Common myeloid progenitor, CD34-positive (primary cell): Measurements from ENCODE around the gene PLK5.

Experiments used
- CTCF ChIA-PET: fragments of 350-600 bp; sonication (Branson Sonifier 250); formaldehyde crosslinking; loops from one replicate; lab custom pipeline; 2021; ENCODE audit warnings: antibody characterized with exemption; lab: Charles Lee
- POLR2A ChIA-PET: fragments of 350-600 bp; sonication (Branson Sonifier 250); formaldehyde crosslinking; loops from one replicate; lab custom pipeline; 2021; ENCODE audit warnings: antibody characterized with exemption; lab: Charles Lee
- DNase-seq, 3 donors: peaks; one replicate each; pipeline versions ENCODE4 v3.0.0 to v3.0.0-alpha.2; 2013
- H3K27ac ChIP-seq, 2 experiments: 1 replicate in 1 of 2; 2 replicates in 1 of 2; pipeline ENCODE4 v1.7.0; 2013; ENCODE audit warnings: inconsistent platforms in 2 of 2, low read length in 2 of 2, mild to moderate bottlenecking in 2 of 2, low read depth in 1 of 2, moderate library complexity in 1 of 2; ENCODE audit not compliant: severe bottlenecking in 2 of 2, insufficient read depth in 1 of 2, poor library complexity in 1 of 2
- H3K27me3 ChIP-seq, 5 experiments: replicated peaks in 2 of 5; 1 replicate in 3 of 5; 2 replicates in 2 of 5; pipeline versions ENCODE4 v1.6.1 to v1.7.0; 2013; ENCODE audit warnings: low read length in 4 of 5, mild to moderate bottlenecking in 2 of 5, moderate library complexity in 2 of 5, inconsistent platforms in 1 of 5; ENCODE audit not compliant: insufficient read depth in 5 of 5, control insufficient read depth in 4 of 5
- H3K36me3 ChIP-seq, 4 experiments: 1 replicate in 2 of 4; 2 replicates in 2 of 4; pipeline versions ENCODE4 v1.6.1 to v1.7.0; 2013; ENCODE audit warnings: low read length in 3 of 4, control low read depth in 1 of 4, mild to moderate bottlenecking in 1 of 4; ENCODE audit not compliant: control insufficient read depth in 4 of 4, insufficient read depth in 4 of 4
- H3K4me1 ChIP-seq, 4 experiments: 1 replicate in 3 of 4; 2 replicates in 1 of 4; pipeline versions ENCODE4 v1.6.1 to v1.7.1; 2013; ENCODE audit warnings: low read length in 3 of 4, mild to moderate bottlenecking in 3 of 4, control low read depth in 1 of 4, inconsistent platforms in 1 of 4, moderate library complexity in 1 of 4; ENCODE audit not compliant: control insufficient read depth in 4 of 4, insufficient read depth in 4 of 4; ENCODE audit errors: control extremely low read depth in 1 of 4
- H3K4me3 ChIP-seq, 7 experiments: 1 replicate in 4 of 7; 2 replicates in 3 of 7; pipeline versions ENCODE4 v1.5.1 to v1.7.0; 2013; ENCODE audit warnings: mild to moderate bottlenecking in 7 of 7, low read length in 6 of 7, moderate library complexity in 6 of 7, inconsistent platforms in 2 of 7, low read depth in 2 of 7, control low read depth in 1 of 7; ENCODE audit not compliant: insufficient read depth in 4 of 7, control insufficient read depth in 1 of 7; ENCODE audit errors: extremely low read depth in 1 of 7
- H3K9me3 ChIP-seq, 5 experiments: 1 replicate in 4 of 5; 2 replicates in 1 of 5; pipeline versions ENCODE4 v1.6.1 to v1.7.1; 2013; ENCODE audit warnings: low read length in 4 of 5, mild to moderate bottlenecking in 2 of 5, inconsistent platforms in 1 of 5, low read depth in 1 of 5, moderate library complexity in 1 of 5; ENCODE audit not compliant: control insufficient read depth in 4 of 5, insufficient read depth in 2 of 5; ENCODE audit errors: control extremely low read depth in 1 of 5
- WGBS: methylation state at CpG from one replicate; pipeline ENCODE4 v1.1.5; 2013; ENCODE audit not compliant: insufficient coverage; 5-methylcytosine and 5-hydroxymethylcytosine counted together

Gene PLK5

GRCh38 chr19:1505991-1506881 is 17.6 kb upstream of the PLK5 start:
- CTCF ChIA-PET, result no interaction called here
- no peak for DNase-seq
- H3K27ac ChIP-seq, result no peak overlapping the region
- peaks cover 0 to 24% (median 16%) of the 10 kb centered on the region in 4 experiments for H3K4me1 ChIP-seq
- H3K36me3 ChIP-seq, result no peaks in the 10 kb centered on the region
- peaks cover 0 to 59% (median 16%) of the 10 kb centered on the region in 5 experiments for H3K27me3 ChIP-seq
- POLR2A ChIA-PET, result interaction anchor here (0.6 kb wide), 1 partner anchor 92 kb away, joined by 4 read pairs; no protein-coding TSS in a partner anchor
- H3K4me3 ChIP-seq, result no peak overlapping the region
- no peaks in the 10 kb centered on the region for H3K9me3 ChIP-seq
- 94% methylated on average over 40 of the region's 45 CpGs for WGBS

- Histone ChIP-seq H3K27me3 (peaks cover 0 to 66% (median 15%) of the 10 kb centered on the region in 5 experiments), H3K36me3 (no peaks in the 10 kb centered on the region), H3K4me1 (peaks cover 0 to 24% (median 16%) of the 10 kb centered on the region in 4 experiments), H3K4me3 (peak overlapping the region in 1 of 7 experiments; percentile 70), H3K27ac (peak overlapping the region in 1 of 2 experiments; percentile 64), H3K9me3 (peaks cover 0 to 1% (median 0%) of the 10 kb centered on the region in 5 experiments)
- no peak for DNase-seq
- ChIA-PET CTCF (no interaction called here), POLR2A (no interaction called here)
- 72% methylated on average over 17 of the region's 23 CpGs for WGBS
These were observed 16.7 kb upstream of the PLK5 start for GRCh38 chr19:1507192-1507660.

GRCh38 chr19:1507763-1508506 is 15.9 kb upstream of the PLK5 start:
- H3K4me3 ChIP-seq, result peak overlapping the region in 6 of 7 experiments; percentile 10 to 70 (median 52)
- peak overlapping the region in 1 of 2 experiments; percentile 64 for H3K27ac ChIP-seq
- H3K4me1 ChIP-seq, result peaks cover 0 to 27% (median 19%) of the 10 kb centered on the region in 4 experiments
- no peaks in the 10 kb centered on the region for H3K36me3 ChIP-seq
- peak; percentile 97 to 98 (median 98) for DNase-seq
- peaks cover 0 to 5% (median 0%) of the 10 kb centered on the region in 5 experiments for H3K9me3 ChIP-seq
- H3K27me3 ChIP-seq, result peaks cover 0 to 67% (median 14%) of the 10 kb centered on the region in 5 experiments
- WGBS, result under 1% methylated on average over 42 of the region's 46 CpGs
- ChIA-PET POLR2A (no interaction called here), CTCF (interaction anchor here (1.5 kb wide), 2 partner anchors 7 to 14 kb away, joined by 3 to 4 read pairs; no protein-coding TSS in a partner anchor)

- Histone ChIP-seq H3K4me1 (peaks cover 0 to 24% (median 16%) of the 10 kb centered on the region in 4 experiments), H3K9me3 (peaks cover 0 to 5% (median 0%) of the 10 kb centered on the region in 5 experiments), H3K27ac (no peak overlapping the region), H3K36me3 (no peaks in the 10 kb centered on the region), H3K4me3 (peak overlapping the region in 3 of 7 experiments; percentile 36 to 48 (median 43)), H3K27me3 (peaks cover 0 to 67% (median 13%) of the 10 kb centered on the region in 5 experiments)
- ChIA-PET POLR2A (no interaction called here), CTCF (interaction anchor here (1.5 kb wide), 2 partner anchors 8 to 14 kb away, joined by 3 to 4 read pairs; no protein-coding TSS in a partner anchor)
- DNase-seq, result no peak
- 37% methylated on average over 10 of the region's 12 CpGs for WGBS
These were observed 15.4 kb upstream of the PLK5 start for GRCh38 chr19:1508507-1508856.

GRCh38 chr19:1509602-1510441 is 14.1 kb upstream of the PLK5 start:
- Histone ChIP-seq H3K27ac (no peak overlapping the region), H3K36me3 (no peaks in the 10 kb centered on the region), H3K4me1 (peaks cover 0 to 20% (median 14%) of the 10 kb centered on the region in 4 experiments), H3K4me3 (no peak overlapping the region), H3K9me3 (peaks cover 0 to 5% (median 0%) of the 10 kb centered on the region in 5 experiments), H3K27me3 (peaks cover 0 to 70% (median 15%) of the 10 kb centered on the region in 5 experiments)
- POLR2A ChIA-PET, result no interaction called here
- CTCF ChIA-PET, result interaction anchor here (1.3 to 1.5 kb wide), 3 partner anchors 9 to 38 kb away, joined by 3 to 4 read pairs (median 4); no protein-coding TSS in a partner anchor
- DNase-seq, result no peak
- 49% methylated on average over 9 of the region's 11 CpGs for WGBS

GRCh38 chr19:1510442-1510806 is 13.5 kb upstream of the PLK5 start:
- Histone ChIP-seq H3K36me3 (no peaks in the 10 kb centered on the region), H3K9me3 (peaks cover 0 to 5% (median 0%) of the 10 kb centered on the region in 5 experiments), H3K27ac (no peak overlapping the region), H3K4me1 (peaks cover 0 to 20% (median 14%) of the 10 kb centered on the region in 4 experiments), H3K27me3 (peaks cover 0 to 70% (median 18%) of the 10 kb centered on the region in 5 experiments), H3K4me3 (no peak overlapping the region)
- ChIA-PET POLR2A (no interaction called here), CTCF (no interaction called here)
- DNase-seq, result no peak
- 25% methylated on average over 17 of the region's 25 CpGs for WGBS
